D721Med (cell line): ENCODE results near the gene CTNNA2.
"Not testable (repeated sequence)": the region's sequence is repeated elsewhere in the genome, so short reads cannot be mapped to it uniquely, and the experiment has no call there.

Experiments
- DNase-seq: peaks from one replicate; pipeline ENCODE4 v3.0.0; 2011; ENCODE audit warnings: low spot score; ENCODE audit not compliant: insufficient read length
- FAIRE-seq: peaks from 2 replicates; lab custom pipeline; 2011; peaks lifted over from hg19 to GRCh38; lab: Jason Lieb, UNC
- TF ChIP-seq, protein P1 (sequence below): IDR thresholded peaks from 2 replicates; pipeline ENCODE4 v1.5.1; 2012; ENCODE audit warnings: mild to moderate bottlenecking, control low read depth; ENCODE audit not compliant: insufficient read depth; ENCODE audit errors: missing control alignments

The CTNNA2 gene

DNA sequence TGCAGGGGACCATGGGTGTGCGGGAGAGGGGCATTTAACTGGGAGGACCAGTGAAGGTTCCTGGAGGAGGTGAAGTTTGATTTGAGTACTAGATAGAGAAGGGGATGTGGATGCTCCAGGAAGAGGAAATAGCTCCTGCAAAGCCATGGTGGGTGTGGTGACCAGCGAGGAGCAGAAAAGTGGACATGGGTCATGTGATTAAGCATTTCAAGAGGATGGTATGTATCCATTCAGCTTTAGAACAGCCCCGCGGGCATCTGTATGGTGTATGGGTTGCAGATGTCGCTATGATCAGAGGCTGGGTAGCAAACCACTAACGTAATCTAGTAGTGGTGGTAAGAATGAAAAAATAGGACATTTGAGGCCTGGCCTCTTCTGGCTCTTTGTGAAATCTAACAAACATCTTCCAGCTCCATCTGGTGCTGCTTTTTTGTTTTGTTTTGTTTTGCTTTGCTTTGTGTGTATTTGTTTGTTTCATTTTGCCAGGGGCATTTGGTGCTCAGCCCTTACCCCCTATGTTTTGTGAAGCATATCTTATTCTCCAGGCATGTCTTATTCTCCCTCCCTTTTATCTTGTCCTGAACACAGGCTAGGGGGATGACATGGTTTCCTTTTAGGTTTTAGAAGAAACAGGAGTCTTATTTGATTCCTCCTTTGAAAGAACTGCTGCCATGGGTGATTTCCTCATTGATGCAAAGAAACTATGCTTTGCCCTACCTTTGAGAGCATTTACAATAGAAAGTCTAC, 565.6 kb downstream of the CTNNA2 start:
- DNase-seq, result no peak
- TF ChIP-seq, protein P1, sequence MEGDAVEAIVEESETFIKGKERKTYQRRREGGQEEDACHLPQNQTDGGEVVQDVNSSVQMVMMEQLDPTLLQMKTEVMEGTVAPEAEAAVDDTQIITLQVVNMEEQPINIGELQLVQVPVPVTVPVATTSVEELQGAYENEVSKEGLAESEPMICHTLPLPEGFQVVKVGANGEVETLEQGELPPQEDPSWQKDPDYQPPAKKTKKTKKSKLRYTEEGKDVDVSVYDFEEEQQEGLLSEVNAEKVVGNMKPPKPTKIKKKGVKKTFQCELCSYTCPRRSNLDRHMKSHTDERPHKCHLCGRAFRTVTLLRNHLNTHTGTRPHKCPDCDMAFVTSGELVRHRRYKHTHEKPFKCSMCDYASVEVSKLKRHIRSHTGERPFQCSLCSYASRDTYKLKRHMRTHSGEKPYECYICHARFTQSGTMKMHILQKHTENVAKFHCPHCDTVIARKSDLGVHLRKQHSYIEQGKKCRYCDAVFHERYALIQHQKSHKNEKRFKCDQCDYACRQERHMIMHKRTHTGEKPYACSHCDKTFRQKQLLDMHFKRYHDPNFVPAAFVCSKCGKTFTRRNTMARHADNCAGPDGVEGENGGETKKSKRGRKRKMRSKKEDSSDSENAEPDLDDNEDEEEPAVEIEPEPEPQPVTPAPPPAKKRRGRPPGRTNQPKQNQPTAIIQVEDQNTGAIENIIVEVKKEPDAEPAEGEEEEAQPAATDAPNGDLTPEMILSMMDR, result no peak
- FAIRE-seq, result no peak

DNA sequence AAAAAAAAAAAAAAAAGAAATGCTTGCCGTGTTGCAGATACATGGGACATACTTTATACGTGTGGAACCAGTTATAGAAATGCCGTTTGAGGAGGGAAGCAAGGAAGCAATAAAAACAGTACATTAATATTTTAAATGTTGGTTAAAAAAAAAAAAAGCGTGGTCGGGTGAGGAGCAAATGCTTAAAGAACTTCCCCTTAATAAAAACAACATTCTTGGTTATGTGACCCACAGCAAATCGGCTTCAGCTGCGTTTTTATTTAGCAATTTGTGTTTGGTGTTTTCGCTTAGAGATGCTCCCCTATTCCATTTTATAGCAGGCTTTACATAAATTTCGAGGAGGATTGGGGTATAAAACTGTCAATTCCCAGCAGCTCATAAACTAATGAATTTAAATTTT, 568.1 kb downstream of the CTNNA2 start:
- no peak for DNase-seq
- TF ChIP-seq, protein P1, result no peak
- no peak for FAIRE-seq

DNA sequence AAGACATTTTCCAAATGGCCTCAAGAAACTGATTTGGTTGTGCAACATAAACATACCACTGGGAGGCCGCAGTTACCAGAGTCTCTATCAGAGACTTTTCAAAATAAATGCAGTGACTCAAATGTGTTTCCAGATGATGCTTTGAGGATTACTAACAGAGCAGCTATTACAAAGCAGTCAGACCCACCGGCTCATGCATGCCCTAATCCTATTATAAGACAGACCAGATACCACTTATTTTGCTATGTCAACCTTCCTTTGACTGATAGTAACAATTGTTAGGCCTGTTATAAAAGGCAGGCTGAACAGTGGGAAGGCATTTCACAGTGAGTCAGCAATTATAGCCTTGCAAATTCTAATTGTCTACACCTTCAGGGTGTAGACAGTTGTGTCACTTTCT, 574.0 kb downstream of the CTNNA2 start:
- FAIRE-seq, result peak; percentile 89
- TF ChIP-seq, protein P1, result no peak
- no peak for DNase-seq

DNA sequence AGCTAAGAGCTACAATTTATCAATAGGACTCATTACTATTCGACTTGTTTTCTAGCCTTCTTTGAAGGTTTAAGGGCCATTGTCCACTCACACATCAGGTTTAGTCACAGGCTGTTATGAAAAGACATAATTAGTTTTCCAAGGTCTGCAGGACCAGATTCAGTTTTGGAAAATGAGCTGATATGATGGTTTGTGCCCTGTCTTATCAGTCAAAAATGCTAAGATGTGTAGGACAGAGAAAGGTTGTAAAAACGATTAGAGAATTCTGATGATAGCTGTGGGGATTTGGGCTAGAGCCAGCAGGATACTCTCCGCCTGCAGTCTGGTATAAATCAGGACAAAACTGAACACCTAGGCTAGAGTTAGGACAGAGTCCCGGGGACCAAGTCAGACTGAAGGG, 578.4 kb downstream of the CTNNA2 start:
- no peak for FAIRE-seq
- DNase-seq, result no peak
- TF ChIP-seq, protein P1, result no peak

DNA sequence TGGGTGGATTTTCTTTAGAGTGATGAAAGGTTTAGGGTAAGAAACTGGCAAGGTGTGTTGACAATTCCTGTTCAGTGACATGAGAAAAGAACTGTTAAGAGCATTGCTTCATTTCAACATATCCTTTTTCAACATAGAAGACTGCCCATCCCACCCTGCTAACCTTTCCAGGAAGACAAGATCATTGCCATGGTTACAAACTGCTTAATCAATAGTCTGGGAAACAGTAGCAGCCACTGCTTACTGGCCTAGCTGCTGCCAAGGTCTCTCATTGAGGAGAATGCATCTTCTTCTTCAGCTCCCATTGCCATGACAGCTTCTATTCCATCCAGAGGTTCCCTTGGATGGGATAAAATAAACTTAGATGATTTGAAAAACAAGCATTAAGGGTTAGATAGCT, 579.6 kb downstream of the CTNNA2 start:
- DNase-seq, result no peak
- FAIRE-seq, result no peak
- TF ChIP-seq, protein P1, result no peak

DNA sequence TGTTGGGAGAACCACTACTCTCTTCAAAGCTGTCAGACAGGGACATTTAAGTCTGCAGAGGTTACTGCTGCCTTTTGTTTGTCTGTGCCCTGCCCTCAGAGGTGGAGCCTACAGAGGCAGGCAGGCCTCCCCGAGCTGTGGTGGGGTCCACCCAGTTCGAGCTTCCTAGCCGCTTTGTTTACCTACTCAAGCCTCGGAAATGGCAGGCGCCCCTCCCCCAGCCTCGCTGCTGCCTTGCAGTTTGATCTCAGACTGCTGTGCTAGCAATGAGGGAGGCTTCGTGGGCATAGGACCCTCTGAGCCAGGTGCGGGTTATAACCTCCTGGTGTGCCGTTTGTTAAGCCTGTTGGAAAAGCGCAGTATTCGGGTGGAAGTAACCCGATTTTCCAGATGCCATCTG, 585.7 kb downstream of the CTNNA2 start:
- FAIRE-seq, result not testable (repeated sequence)

DNA sequence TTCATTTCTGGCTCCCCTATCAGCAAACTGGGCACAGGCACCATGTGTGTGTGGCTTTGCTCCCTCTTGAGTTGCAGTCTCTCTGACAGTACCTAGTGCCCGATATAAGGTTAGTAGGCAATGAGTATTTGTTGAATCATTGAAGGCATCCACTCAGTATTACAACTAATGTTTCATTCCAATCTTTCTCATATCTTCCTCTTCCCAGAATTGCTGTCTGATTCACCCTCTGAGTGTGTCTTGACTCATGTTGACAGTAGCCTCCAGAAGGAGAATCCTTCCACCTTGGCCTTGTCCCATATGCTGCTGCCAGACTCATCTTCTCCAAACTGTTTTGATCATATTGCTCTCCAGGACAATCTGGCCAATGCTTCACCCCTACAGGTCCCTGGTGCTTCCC, 589.2 kb downstream of the CTNNA2 start:
- DNase-seq (no peak), FAIRE-seq (no peak)

More for the DNA sequence above, 585.7 kb downstream of the CTNNA2 start:
- DNase-seq, result not testable (repeated sequence)

More for the DNA sequence above, 589.2 kb downstream of the CTNNA2 start:
- TF ChIP-seq, protein P1, result no peak
